ENCODE measurements around the gene ZDHHC14. TPM values are rescaled to one million over a fixed set of nuclear protein-coding genes. Genes with fewer than 3 reads are reported as not detected.

Gene ZDHHC14
- total RNA-seq, 1 experiment from 2014 or later: 1.7 TPM

DNA sequence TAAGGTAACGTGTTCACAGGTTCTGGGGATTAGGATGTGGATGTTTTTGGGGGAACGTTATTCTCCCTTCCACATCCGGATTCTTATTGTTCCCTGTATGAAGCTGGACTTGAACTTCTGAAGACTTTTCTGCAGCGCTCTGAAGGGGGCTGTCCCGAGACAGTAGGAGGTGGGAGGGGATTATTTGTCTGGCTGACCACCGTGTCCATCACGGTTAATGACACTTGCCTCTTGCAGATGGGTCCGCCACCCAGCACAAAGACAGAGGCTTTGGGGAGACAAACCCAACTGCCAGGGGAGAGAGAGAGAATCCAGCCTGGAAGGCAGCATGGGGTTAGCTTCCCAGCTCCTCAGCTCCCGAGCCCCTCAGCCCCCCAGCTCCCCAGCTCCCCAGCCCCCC lies 16.7 kb downstream of the ZDHHC14 start:
- no peak overlapping the region for H2BK12ac ChIP-seq (ENCODE audit: insufficient read length, low read depth, low read length)
- H3K18ac ChIP-seq (ENCODE audit: insufficient read length, low read depth, low read length): no peak overlapping the region
- H3T11ph ChIP-seq (ENCODE audit: low read length): no peak overlapping the region
- H3K9me3 ChIP-seq (ENCODE audit: control insufficient read depth, low read depth, low read length): no peaks in the 10 kb centered on the region
- no peak overlapping the region for H3K23ac ChIP-seq (ENCODE audit: insufficient read length, low read depth, low read length)
- no peak for DNase-seq
- no peak overlapping the region for H3K4me2 ChIP-seq (ENCODE audit: insufficient read depth, insufficient read length, low read length)
- Mint-ChIP-seq H3K4me1 (peaks cover 15 to 24% of the 10 kb centered on the region in 2 experiments), H3K27me3 (ENCODE audit: low read depth) (no peaks in the 10 kb centered on the region), H3K9me3 (no peaks in the 10 kb centered on the region), H3K27ac (no peak overlapping the region; a peak in 1 of 7 replicates), H3K36me3 (ENCODE audit: insufficient read depth in 1 of 3, low read depth in 3 of 3) (peaks cover 0 to 1% (median 0%) of the 10 kb centered on the region in 3 experiments; a peak in 2 of 7 replicates), H3K4me3 (no peak overlapping the region)
- no peak overlapping the region for H2BK5ac ChIP-seq (ENCODE audit: insufficient read length, low read length)
- no peaks in the 10 kb centered on the region for H3K4me1 ChIP-seq (ENCODE audit: insufficient read depth, low read length)
- H2BK15ac ChIP-seq (ENCODE audit: low read depth, low read length): no peak overlapping the region
- no peaks in the 10 kb centered on the region for H3K27me3 ChIP-seq (ENCODE audit: insufficient read depth, low read length)
- H3K9ac ChIP-seq (ENCODE audit: extremely low read depth, insufficient read length, low read length): no peak overlapping the region
- H4K20me1 ChIP-seq (ENCODE audit: control insufficient read depth, insufficient read depth, insufficient read length): no peaks in the 10 kb centered on the region
- no peak overlapping the region for H3K4ac ChIP-seq (ENCODE audit: low read depth, low read length)
- WGBS (ENCODE audit: extremely low coverage, insufficient read length, low lambda C conversion rate): no CpG with 5 or more reads among the region's 9 CpGs
- no peak overlapping the region for H4K91ac ChIP-seq (ENCODE audit: insufficient read length, low read depth, low read length)
- H4K8ac ChIP-seq (replicated peaks; ENCODE audit: insufficient read length, low read depth, low read length): no peak overlapping the region
- H3K79me2 ChIP-seq (ENCODE audit: insufficient read depth, low read length): no peaks in the 10 kb centered on the region
- H3K23me2 ChIP-seq (ENCODE audit: insufficient read length, low read depth, low read length, poor library complexity, severe bottlenecking): no peaks in the 10 kb centered on the region
- H3K14ac ChIP-seq (ENCODE audit: insufficient read depth, low read length): no peak overlapping the region
- H2AK5ac ChIP-seq (ENCODE audit: insufficient read length, low read length): no peak overlapping the region
- no peak overlapping the region for H2BK120ac ChIP-seq (ENCODE audit: low read depth, low read length, poor library complexity, severe bottlenecking)
- H3K79me1 ChIP-seq (ENCODE audit: insufficient read depth, low read depth, low read length, poor library complexity, severe bottlenecking): no peaks in the 10 kb centered on the region
- no peak overlapping the region for H2BK20ac ChIP-seq (ENCODE audit: low read depth, low read length, poor library complexity, severe bottlenecking)
- H3K56ac ChIP-seq (ENCODE audit: insufficient read length, low read depth, low read length): no peak overlapping the region
- H2AFZ ChIP-seq (ENCODE audit: low read length): no peak overlapping the region
- TF ChIP-seq, protein P1, sequence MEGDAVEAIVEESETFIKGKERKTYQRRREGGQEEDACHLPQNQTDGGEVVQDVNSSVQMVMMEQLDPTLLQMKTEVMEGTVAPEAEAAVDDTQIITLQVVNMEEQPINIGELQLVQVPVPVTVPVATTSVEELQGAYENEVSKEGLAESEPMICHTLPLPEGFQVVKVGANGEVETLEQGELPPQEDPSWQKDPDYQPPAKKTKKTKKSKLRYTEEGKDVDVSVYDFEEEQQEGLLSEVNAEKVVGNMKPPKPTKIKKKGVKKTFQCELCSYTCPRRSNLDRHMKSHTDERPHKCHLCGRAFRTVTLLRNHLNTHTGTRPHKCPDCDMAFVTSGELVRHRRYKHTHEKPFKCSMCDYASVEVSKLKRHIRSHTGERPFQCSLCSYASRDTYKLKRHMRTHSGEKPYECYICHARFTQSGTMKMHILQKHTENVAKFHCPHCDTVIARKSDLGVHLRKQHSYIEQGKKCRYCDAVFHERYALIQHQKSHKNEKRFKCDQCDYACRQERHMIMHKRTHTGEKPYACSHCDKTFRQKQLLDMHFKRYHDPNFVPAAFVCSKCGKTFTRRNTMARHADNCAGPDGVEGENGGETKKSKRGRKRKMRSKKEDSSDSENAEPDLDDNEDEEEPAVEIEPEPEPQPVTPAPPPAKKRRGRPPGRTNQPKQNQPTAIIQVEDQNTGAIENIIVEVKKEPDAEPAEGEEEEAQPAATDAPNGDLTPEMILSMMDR (conservative IDR thresholded peaks at IDR 0.05): no peak
- no peak overlapping the region for H4K5ac ChIP-seq (ENCODE audit: insufficient read length, low read depth, low read length)
- H3K27ac ChIP-seq (ENCODE audit: insufficient read length, low read depth, low read length): no peak overlapping the region

All from H9 (cell line).